HG03378 (cell line): ENCODE results near the gene AFTPH.
A peak's percentile ranks its signal among the peaks of the same experiment; 100 is the strongest.

Experiments
- ATAC-seq: cut with Tn5 transposase; IDR thresholded peaks from one replicate; pipeline ENCODE4 v1.9.1; 2021; ENCODE audit warnings: mild to moderate bottlenecking, moderate library complexity; ENCODE audit not compliant: unreplicated experiment

AFTPH gene

DNA sequence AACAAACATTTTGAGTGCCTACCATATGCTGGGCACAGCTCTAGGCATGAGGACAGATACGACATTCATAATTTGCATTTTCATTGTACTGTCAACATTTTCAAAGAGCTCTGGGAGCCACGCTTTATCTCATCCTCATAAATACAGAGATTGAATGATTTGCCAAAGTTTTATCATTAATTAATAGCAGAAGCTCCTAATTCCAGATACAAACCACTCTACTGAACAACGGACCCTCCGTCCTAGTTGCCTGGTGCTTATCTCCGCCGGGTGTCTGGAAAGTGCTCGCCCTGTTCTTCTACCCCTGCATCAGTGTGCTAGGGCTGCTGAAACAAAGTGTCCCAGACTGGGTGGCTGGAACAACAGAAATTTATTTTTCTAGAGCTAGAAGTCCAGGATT lies 105.7 kb downstream of the AFTPH start:
- no peak for ATAC-seq

DNA sequence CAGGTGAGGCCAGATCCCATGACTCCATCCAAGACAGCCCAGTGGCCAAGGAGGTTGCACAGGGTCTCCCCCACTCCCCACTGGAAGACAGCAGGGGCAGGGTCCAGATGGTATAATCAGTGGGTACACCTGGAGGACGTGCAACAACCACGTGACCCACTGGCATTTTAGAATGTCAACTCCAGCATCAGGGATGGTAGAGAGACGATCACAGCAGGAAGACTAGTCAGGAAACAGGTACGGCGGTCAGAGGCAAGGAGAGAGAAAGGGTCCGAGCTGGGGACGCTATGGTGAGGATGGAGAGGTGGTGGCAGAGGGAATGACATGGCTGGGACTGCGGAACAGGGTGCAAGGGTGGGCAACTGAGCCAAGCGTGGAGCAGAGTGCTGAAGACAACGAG lies 106.6 kb downstream of the AFTPH start:
- no peak for ATAC-seq

DNA sequence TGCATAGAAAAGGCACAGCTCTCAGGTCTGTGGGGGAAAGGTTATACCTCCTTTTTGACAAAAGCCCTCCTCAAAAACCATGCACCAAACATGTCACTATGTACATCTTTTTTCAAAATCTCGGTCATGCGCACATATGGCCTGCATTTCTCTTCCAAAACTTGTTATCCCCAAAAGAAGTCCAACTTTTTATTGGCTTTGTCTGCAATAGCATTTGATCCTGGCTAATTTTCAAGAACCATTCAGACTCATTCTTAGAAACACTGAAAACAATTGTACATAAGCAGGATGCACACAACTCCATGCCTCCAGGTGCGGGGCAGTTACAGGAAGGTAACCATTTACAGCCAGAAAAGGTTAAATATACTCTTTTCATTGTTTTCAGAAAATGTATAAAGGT lies 107.6 kb downstream of the AFTPH start:
- no peak for ATAC-seq

DNA sequence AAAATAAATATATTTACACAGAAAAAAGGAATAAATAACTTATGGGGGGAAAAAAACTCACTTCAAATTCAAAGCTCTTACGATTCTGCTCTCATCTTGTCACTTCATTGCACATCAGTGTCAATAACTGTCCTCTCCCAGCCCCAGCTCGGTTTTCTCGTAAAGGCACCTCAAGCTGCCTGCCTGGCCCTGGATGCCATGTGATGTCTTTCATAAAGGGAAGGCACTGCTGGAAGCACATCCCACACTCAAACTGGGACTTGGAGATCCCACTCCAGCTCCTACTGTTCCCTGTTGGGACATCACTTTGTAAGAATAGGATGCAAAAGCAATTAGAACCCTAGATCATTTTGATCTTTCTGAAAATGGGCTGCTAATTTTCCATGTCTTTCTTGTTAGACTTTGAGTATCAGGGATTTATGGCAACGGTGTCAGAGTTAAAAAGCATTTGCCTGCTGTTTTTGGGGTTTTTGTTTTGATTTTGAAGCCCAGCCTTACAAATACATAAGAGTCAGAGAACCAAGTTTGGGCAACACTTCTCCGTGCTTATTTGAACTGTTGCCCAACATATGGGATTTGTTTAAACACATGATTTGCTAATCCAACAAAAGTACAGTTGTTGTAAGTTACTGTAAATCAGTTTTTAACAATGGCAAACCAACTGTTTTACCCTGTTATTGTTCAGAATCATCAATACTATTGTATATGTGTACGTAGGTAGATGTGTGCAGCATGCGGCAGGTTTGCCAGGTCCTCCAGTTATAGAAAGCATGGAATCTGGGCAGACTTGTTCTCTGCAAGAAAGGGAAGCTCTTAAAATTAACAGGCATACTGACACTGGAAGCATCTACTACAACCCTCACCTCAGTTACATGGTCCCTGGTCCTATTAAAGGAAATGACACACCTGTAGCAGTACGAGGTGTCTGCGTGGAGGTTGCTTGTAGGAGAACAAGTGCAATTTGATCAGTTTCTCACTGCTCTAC lies 109.0 kb downstream of the AFTPH start:
- no peak for ATAC-seq

DNA sequence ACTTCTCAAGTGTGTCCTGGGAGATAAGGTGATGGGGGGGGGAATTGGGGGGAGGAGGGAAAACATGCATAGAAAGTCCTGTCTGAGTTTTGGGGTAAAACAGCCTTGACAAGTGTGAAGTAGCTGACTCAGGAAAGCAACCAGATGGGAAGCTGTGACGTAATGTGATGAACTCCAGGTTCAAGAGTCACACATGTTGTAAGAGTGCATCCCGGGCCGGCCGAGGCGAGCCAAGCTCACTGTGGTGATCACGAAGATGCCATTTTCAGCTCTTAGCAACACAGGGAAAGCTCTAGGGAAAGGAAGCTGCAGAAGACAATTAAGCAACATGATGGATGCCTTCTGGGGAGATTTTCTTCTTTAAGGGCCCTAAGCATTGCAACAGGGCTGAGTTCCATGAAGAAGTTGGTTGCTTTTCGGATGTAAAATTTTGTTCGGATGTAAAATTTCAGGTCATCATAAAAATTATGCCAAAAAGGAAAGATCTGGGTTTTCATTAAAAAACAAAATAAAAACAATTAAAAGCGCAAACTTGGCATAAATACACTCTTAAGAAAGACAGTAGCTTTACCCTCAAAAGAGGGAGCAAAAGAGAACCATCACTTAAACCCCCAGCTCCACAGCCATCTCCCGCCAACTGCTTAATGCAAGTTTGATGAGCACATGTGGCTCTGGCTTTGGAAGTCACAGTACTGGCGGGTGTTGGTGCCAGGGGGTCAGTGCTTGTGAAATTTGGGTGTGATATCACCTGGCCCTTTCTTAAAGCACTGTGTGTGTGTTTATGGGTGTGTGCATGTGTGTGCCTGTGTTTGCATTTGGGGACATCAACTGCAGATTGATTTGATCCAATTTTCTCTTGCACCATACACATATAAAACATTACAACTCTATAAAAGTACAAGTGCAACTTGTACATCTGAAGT lies 110.5 kb downstream of the AFTPH start:
- ATAC-seq = no peak

DNA sequence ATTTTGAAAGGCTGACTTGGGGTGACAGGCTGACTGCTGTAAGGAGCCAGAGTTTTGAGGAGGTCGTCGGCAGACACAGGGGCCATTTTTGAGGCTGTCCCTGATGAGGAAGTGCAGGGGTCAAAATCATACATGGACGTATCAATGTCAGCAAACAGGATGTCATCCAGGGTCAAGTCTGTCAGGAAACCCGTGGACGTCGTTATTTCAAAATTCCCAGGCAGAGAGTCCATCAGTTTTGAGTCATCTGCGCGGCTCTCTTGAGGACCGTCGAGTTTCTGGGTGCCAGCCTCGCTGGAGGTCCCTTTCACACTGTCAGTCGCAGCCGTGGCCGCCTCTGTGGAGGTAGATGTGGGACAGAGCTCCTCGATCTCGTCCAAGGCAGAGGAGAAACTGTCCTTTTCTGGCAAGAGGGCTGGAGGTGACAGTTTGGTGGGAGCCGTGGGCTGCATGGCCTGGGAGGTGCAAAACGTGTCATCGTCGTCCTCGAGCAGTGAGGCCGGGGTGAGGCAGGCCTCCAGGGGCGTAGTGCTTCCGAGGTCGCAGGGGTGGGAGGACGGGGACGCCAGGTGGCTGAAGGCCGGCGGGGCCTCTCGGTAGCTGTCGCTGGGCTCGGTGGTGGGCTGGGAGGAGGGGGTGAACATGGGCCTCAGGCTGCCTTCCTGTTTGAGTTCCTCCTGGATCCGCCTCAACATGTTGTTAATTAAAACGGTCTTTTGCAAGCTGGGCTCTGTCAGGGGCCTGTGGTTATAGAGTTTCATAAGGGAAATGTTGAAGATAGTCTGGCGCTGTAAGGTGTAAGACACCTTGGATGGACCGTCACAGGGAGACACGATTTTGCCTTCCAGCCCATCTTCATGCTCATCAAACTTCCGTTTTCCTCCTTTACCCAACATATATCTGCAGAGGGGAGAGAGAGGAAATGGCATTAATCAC lies 112.1 kb downstream of the AFTPH start:
- peak; percentile 57 for ATAC-seq

DNA sequence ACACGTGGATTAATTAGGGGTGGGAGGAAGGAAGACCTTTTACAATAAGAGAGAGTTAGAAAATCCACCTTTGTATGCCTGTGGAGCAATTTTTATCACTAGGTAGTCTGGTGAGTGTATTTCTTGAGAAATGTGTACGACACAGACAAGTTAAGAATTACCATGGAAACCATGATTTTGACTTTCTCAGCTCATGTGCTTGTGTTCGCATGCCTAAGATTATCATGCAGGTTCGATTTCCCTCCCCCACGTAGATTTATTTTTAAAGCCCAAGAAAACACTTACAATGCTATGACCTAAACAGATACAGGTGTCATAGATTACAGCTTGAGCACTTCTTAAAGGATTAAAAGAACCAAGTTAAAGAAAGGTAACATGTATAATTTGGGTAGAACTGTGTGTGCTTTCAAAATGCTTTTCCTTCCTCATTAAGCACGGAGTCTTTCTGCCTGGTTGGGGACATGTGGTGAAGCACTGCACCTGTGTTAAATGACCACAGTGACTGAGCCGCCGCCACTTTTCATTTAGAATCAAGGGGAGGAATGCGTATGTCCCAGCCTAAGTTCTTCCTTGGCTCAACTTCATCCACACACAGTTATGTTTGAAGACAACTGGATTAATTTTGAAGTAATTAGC lies 113.0 kb downstream of the AFTPH start:
- peak; percentile 41 for ATAC-seq

DNA sequence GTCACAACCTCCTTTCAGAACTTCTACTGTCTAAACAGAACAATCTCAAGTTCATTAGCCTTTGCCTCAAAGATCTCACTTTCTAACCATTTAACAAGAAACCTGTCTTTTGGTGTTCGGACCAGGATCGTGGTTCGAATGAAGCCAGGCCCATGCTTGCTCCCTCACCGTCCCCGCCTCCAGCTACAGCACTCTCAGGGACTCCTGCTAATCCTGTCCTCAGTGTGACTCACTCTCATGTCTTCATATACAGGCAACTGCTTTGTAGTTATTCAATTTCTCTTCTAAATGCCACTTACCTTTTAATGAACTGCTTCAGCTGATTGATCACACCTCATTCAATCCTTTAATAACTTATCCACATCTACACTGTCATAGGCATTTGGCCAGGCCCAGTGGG lies 113.8 kb downstream of the AFTPH start:
- no peak for ATAC-seq

DNA sequence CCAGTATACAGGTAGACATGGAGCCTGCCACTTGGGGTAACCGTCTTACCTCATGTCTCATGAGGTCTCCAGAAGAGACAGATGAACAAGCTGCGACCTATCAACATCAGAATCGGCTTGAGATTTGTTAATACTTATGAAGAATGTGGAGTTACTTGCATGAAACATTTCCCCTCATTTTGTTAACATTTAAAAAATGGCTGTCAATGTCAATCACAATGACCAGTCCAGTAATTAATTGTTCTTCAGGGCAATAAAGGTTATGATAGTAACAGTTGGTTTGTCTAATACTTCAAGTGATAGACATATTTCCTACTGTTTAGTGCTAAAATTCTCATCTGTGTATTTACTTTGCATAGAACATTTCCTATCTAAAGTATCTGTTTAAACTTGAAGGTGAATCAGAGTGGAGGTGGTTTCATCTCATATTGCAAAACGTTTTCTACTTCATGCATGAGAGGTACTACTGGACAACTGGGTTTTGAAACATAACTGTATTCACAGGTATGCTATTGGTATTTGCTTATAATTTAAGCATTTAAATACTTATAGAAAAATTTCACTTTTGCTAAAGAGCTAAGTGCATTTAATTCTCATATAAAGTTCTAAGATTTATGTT lies 114.5 kb downstream of the AFTPH start:
- ATAC-seq = no peak

DNA sequence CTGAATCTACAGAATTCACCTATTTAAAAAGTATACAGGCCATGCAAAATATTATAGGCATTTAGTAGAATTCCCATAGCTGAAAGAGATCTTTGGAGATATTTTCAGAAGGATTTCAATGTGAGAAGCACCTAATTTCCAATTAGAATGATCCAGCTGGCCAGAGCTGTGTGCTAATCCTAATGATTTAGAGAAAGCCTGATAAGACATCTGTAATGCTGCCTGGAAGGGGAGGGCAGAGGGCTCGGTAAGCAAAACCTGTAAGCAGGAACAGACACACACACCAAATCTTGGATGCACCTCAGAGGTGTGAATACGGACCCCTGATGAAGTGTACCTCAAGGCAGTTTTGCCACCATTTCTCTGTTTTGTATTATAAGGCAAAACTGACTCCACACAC lies 115.6 kb downstream of the AFTPH start:
- ATAC-seq = no peak

DNA sequence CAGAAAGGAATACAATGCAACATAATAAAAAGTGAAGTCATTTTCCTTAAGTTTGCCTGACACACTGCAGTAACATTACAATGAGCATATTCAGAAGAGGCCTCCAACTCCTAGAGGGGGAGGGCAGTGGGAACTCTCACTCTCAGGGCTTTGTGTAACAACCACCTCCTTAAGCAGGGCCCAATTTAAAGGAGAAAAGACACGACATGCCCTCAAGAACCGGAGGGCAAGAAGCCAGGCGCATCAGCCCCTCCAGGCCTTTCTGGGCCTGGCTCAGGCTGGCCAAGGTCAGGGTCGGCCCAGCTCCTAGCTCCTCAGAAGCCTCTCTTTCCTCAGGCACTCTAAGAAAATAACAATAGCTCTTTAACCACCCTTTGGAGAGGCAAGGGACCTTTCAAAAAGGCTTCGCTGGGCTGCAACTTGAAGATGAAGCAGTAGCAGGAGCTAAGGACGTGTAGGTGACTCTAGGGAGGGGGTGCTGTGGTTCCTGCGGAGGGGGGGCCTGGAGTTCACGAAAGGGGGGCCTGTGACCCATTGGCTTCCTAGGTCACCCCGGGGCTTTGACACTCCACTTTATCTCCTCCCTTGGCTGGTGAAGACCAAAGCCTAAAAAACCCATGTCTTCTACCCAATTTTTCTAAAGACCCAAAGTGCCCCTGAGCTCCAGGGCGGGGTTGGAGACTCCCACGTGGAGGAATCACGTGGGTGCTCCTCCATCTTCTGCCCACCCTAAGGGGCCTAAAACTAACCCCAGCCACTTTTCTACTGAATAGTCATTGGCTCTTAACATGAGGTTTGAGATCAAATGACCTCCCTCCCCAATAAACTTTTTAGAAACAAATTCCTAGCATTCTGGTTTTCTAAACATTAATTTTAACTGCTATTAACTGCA lies 116.3 kb downstream of the AFTPH start:
- ATAC-seq = no peak

DNA sequence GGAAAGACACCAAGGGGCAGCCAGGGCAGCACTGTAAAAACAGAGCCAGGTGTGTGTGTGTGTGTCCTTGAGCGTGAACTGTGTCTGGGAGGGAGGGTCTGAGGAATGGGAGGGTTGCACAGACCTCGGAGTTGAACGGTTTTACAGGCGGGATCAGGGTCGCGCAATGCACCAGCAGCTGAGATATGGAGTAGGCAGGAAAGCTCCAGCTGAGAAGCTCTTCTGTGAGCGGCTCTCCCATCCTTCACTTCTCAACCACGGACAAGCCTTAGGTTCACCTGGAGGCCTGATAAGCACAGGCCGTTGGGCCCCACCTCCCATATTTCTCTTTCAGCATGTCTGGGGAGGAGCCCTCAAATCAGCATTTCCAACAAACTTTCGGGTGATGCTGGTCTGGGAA lies 117.5 kb downstream of the AFTPH start:
- no peak for ATAC-seq
